CMK (cell line): Measurements from ENCODE around the gene ZACN.
"Not testable (repeated sequence)": the region's sequence is repeated elsewhere in the genome, so short reads cannot be mapped to it uniquely, and the experiment has no call there.

Source experiments
- DNase-seq: peaks from one replicate; pipeline ENCODE4 v3.0.0-alpha.2; 2010; ENCODE audit warnings: low read depth

The ZACN gene

DNA sequence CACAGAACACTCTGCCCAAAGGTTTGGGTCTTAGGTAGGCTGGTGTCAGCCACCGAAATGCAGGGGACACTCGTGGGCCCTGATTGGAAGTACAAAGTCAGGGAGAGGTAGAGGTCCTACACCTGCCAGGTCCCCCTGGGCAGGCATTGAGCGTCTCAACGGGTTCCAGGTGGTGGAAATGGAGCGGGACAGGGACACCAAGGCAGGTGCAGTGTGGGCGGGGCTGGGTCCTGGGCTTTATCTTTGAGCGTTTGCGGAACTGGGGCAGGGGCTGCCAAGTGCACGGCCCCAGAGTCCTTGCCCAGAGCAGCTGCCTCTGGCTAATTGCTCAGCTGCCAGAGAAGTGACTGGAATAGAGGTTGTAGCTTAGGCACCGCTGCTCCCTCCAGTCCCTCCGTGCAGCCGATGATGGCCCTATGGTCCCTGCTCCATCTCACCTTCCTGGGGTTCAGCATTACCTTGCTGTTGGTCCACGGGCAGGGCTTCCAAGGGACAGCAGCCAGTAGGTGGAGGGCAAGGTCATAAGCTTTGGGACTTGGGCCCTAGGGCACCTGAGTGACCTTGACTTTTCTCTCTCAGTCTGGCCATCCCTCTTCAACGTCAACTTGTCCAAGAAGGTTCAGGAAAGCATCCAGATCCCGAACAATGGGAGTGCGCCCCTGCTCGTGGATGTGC lies at the start of gene ZACN:
Gene ZACN, plus strand, starts transcription at position 323 of the 675 bp plus-strand sequence. Its CDS starts 83 bp downstream, at position 406.
- DNase-seq: no peak

GRCh38 chr17:76032073-76032779 lies 46.8 kb upstream of the ZACN start:
- DNase-seq: no peak

DNA sequence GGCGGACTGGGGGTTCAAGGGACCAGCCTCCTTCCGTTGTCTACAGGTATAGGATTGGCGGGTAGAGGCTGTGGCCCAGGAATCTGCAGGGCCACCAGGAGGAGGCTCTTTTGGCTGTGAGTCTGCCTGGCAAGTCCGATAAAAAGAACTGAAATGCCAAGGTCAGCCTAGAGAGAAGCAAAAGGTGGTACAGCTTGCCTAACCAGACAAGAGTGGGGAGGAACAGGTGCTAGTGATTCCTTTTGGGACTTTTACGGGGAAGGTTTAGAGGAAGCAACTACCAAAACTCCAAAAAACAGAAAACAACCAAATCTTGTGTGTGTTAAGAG lies 46.2 kb upstream of the ZACN start:
- no peak for DNase-seq

GRCh38 chr17:76033139-76033538 lies 45.8 kb upstream of the ZACN start:
- DNase-seq: no peak

GRCh38 chr17:76034428-76035350 lies 44.3 kb upstream of the ZACN start:
- DNase-seq: no peak

DNA sequence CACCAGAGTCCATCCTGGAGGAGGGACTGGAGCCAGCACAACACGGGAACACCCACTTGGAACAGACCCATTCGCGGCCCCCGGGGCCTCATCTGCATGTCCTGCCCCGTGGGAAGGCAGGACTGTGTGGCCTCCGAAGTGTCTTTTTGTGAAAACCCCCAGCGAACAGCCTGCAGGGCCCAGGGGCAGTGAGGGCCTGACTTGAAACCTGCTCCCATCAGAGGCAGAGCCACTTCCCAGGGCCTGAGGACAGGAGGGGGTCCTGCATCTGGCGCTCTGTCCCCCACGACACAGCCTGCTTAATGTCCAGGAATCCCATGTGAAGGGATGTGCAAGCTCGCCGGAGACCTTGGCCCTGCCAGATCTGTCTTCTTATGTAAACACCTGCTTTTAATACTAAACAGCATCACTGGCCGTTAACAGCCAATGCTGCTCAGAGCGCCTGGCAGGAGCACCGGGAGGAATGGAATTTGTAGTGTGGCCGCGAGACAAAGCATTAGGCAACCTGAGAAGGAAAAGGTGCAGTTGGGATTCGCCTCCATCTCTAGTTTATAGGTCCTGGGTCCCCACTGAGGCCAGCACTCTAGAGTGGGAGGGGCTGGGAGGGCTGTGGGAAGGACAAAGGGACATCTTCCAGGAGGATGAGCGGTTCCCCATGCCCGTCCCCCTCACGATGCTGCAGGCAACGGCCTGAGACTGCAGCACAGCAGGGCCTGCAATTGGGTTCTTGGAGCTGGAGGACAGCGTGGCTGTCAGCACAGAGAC lies 42.3 kb upstream of the ZACN start:
- DNase-seq: no peak

DNA sequence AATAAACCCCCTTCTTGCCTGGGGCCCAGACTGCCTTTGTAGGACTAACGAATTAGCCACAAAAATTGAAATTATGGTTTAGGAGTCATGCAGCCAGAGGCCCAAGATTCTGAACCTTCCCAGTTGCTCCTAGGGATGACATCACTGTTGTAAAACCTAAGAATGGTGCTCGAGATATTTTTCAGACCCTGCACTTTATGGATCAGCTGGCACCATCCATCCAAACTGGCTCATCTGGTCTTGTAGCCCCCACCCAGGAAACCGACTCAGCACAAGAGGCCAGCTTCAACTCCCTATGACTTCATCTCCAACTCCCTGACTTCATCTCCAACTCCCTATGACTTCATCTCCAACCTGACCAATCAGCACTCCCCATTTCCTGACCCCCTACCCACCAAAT lies 40.9 kb upstream of the ZACN start:
- no peak for DNase-seq

DNA sequence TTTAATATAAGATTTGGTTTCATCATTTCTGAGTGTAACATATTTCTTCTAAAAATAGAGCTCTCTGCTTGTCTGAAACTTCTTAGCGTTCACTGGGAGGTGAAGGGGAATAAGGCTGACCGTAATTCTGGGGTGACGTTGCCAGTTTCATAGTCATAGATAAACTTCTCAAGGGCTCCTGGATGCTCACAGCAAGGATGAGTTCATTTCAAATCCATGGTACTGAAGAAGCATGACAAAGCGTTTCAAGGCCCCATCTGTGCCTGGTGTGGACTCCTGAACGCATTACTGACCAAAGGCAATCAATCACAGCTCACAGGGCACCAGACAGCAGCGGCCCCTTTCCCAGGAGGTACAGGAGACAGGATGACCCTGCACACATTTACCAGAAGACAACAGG lies 39.9 kb upstream of the ZACN start:
- DNase-seq: no peak

DNA sequence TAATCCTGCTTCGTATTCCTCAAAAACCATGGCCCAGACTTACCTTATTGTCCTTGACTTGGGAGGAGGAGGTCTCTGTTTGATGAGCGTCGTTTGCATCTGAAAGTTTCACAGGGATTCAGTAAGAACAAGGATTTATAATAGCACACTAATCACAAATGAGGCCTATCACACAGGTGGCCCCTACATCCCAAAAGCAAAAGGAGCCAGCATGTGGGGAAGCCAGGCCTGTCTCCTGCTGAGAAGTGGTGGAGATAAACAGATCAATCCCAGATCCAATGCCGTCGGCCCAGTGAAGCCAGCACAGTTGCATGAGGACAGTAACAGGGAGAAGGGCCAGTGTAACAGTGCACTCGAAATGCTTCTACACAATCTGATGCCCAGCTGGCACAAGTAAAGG lies 38.6 kb upstream of the ZACN start:
- DNase-seq: no peak

GRCh38 chr17:76042868-76043267 lies 36.1 kb upstream of the ZACN start:
- not testable (repeated sequence) for DNase-seq

DNA sequence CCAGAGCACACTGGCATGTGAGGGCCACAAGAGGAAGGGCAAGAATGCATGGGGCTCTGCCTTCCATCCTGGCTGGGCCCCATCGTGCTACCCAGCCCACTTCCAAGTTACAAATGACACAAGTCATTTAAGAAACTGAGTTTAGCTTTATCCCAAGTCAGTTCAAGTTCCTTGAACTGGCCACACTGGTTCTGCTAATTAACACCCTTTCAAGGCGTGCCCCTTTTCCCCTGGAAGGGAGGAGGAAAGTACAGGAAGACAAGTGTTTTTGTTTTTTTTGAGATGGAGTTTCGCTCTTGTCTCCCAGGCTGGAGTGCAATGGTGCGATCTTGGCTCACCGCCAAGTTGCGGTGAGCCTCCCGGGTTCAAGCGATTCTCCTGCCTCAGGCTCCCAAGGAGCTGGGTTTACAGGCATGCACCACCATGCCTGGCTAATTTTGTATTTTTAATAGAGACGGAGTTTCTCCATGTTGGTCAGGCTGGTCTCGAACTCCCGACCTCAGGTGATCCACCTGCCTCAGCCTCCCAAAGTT lies 34.4 kb upstream of the ZACN start:
- not testable (repeated sequence) for DNase-seq

GRCh38 chr17:76046064-76046463 lies 32.9 kb upstream of the ZACN start:
- no peak for DNase-seq

DNA sequence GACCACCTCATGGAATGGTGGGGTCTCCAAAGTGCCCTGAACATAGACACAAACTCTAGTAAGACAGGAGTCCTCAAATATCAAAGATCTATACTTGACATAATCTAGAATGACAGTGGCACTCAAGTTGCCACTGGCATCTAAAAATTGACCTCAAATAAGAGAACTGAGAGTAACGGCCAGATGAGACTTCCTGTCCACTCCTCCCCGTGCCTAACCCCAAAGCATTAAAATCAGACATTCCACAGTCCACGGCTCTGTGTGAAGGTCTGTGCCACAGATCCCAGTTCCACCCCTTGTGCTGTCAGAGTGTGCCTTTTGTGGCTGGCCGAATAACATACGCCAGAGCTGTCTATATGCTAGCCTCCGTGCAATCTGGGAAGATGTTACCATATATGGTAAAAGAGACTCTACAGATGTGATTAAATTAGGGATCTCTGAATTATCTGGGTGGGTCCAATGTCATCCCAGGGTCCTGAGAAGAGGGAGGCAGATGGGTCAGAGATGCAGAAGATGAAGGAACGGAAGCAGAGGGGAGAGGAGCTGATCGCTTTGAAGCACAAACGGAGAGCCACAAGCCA lies 30.9 kb upstream of the ZACN start:
- no peak for DNase-seq

DNA sequence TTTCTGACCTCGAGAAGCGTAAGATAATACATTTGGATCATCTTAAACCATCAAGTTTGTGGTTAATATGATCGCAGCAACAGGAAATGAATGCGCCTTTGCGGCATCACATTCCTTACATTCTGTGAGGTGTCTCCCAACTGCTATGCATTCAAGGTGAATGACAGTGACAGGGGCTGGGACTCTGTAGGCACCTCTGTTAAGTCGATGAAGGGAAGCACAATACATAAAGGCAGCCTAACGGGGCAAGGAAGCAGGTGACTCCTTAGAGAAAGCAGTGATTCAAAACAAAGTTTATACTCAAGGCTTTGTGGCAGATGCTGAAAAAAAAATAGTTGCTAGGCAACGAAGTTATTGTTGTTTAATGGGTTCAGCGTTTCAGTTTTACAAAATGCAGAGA lies 30.3 kb upstream of the ZACN start:
- DNase-seq: no peak

- no peak for DNase-seq
Observed at GRCh38 chr17:76049239-76049638, 29.7 kb upstream of the ZACN start.

DNA sequence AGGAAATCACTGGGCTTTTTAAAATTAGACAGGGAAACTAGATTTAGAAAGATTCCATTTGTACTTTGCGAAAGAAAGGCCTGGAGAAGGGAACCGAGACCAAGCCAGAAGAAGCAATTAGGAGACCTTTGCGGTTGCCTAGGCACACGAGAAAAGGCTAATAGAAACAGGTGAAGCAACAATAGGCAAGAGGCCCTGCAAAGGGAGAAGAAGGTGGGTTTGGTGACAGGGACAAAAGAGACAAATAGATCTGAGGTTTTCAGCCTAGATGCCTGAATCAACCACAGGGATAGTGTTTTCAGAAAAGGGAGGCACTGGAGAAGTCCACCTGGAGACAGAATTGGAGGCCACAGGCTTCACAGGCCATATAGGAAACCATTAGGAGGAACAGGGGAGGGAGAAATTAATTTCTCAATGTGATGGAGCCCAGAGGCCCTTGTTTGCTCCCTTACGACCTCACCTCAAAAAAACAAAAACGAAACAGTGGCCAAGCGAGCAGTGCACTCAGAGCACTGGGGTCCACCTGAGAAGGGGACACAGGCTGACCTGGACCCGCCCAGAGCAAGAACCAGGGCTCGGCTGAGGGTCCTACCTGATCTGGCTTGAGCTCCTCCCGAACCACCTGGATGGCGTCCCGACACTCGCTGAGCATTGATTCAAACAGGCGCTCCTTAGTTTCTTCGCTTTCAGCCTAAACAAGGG lies 29.0 kb upstream of the ZACN start:
- DNase-seq: no peak

DNA sequence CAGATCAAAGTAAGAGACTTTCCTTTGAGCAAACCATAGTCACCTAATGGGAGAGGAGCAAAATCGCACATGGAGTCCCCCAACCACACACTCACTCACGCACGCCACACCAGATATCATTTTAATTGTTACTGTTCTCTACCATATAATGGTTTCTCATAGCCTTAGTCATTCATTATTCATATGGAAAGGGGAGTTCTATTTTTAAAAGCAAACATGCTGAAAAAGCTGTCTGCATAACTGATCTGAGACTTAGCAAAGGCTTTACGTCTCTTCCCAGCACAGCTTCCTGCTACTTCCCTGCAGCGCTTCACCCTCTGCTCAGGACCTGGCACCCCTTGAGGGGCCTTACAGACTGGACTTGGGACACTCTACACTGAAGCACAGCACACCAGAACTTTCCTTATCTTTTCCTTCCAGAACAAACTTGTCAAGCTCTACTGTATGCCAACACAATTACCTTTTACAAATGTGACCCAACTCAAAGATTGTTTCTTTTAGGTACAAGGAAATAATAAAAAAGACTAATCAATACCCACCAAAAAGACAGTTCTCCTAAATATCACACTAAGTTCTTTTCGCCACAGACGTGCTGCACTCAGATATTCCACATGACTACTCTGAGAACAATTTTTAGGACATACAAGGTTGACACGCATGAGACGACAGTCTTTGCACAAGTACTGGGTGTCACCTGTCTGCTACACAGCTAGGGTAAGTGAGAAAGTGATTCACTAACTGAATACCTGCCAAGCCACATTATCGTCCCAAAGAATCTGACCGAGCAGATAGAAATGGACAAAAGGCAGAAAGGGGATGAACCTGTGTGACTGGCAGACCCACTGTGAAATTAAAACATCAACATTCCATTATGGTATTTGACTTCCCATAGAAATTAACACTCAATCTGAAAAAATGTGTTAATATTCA lies 28.2 kb upstream of the ZACN start:
- no peak for DNase-seq

GRCh38 chr17:76051561-76051960 lies 27.4 kb upstream of the ZACN start:
- DNase-seq: no peak

DNA sequence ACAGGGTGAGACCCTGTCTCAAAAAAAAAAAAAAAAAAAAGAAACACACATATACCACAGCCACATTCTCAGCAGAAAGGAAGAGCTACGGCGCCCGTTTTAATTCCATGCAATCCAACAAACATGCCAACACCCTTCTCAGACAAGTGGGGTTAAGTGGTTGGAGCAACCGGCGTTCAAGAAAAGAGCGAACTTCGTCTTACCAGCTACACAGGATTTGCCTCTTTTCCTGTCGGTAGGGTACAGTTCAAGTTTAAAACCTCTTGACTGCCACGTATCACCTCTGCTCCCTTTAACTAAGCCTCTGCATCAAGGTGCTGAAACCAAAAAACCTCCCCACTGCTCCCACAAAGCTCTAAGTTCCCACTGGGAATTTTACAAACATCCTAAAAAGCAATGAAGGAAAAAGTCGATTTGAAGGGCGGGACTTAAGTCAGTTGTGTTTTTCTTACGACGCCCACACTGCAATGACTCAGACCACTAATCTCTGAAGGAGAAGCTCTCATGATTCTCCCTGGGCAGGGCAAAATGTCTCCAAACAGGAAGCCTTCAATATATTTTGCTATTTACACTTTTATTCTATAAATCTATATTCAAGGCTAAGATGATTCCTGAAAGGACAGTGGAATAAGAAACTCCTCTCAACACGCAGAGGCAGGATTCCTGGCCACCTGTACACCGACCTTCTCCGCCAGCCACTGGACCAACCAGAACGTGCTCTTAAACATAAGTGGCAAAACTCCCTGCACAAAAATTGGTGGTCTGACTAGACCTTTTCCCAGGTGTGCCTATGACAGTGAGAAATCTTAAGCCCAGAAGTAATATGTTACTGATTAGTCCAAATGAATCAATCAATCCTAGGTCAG lies 25.5 kb upstream of the ZACN start:
- no peak for DNase-seq
